ACC112 (cell line): ENCODE data around the gene GLS.
"Not testable (repeated sequence)": the region's sequence is repeated elsewhere in the genome, so short reads cannot be mapped to it uniquely, and the experiment has no call there.

ENCODE experiments used
- H2AFZ ChIP-seq: fragments of 200-600 bp; sonication (generic); one replicate; pipeline ENCODE4 v1.6.0; 2017; ENCODE audit warnings: antibody characterized with exemption, low read length; ENCODE audit not compliant: unreplicated experiment
- H3K27ac ChIP-seq: fragments of 200-600 bp; sonication (generic); 2 replicates; pipeline ENCODE4 v1.5.1; 2014; ENCODE audit warnings: low read depth, mild to moderate bottlenecking, antibody characterized with exemption, low read length, moderate library complexity
- H3K27me3 ChIP-seq: fragments of 200-600 bp; sonication (generic); 2 replicates; pipeline ENCODE4 v1.6.1; 2014; ENCODE audit warnings: mild to moderate bottlenecking, antibody characterized with exemption, low read length, moderate library complexity, mixed read lengths; ENCODE audit not compliant: insufficient read depth
- H3K36me3 ChIP-seq: fragments of 200-600 bp; sonication (generic); 2 replicates; pipeline ENCODE4 v1.6.1; 2016; ENCODE audit warnings: mild to moderate bottlenecking, antibody characterized with exemption, low read length, moderate library complexity, mixed read lengths; ENCODE audit not compliant: insufficient read depth
- H3K4me1 ChIP-seq: fragments of 200-600 bp; sonication (generic); one replicate; pipeline ENCODE4 v1.6.1; 2016; ENCODE audit warnings: low read length, mixed read lengths; ENCODE audit not compliant: insufficient read depth, unreplicated experiment, control insufficient read depth
- H3K4me3 ChIP-seq: fragments of 200-600 bp; sonication (generic); 2 replicates; pipeline ENCODE4 v1.5.1; 2014; ENCODE audit warnings: mild to moderate bottlenecking, low read depth, low read length
- H3K79me2 ChIP-seq: fragments of 200-600 bp; sonication (generic); one replicate; pipeline ENCODE4 v1.6.0; 2016; ENCODE audit warnings: low read length; ENCODE audit not compliant: control insufficient read depth, unreplicated experiment, insufficient read depth

Gene GLS

GRCh38 chr2:190873451-190873850 is 7.2 kb upstream of the GLS start:
- not testable (repeated sequence) for H3K27ac ChIP-seq, H3K79me2 ChIP-seq, H3K36me3 ChIP-seq, H3K4me1 ChIP-seq, H3K4me3 ChIP-seq, H3K27me3 ChIP-seq, H2AFZ ChIP-seq

- H2AFZ ChIP-seq = no peak overlapping the region
- H3K79me2 ChIP-seq = peaks cover 3% of the 10 kb centered on the region
- no peak overlapping the region for H3K27ac ChIP-seq
- H3K36me3 ChIP-seq = no peaks in the 10 kb centered on the region
- no peaks in the 10 kb centered on the region for H3K4me1 ChIP-seq
- H3K27me3 ChIP-seq = no peaks in the 10 kb centered on the region
- H3K4me3 ChIP-seq = no peak overlapping the region
Measured at GRCh38 chr2:190875891-190876290, 4.7 kb upstream of the GLS start.

GRCh38 chr2:190876631-190877030 is 4.0 kb upstream of the GLS start:
- Histone ChIP-seq H3K79me2 (peaks cover 10% of the 10 kb centered on the region), H3K4me1 (no peaks in the 10 kb centered on the region), H3K27ac (no peak overlapping the region), H3K36me3 (no peaks in the 10 kb centered on the region), H2AFZ (no peak overlapping the region), H3K27me3 (no peaks in the 10 kb centered on the region), H3K4me3 (no peak overlapping the region)

- H3K79me2 ChIP-seq = peaks cover 17% of the 10 kb centered on the region
- no peaks in the 10 kb centered on the region for H3K4me1 ChIP-seq
- no peaks in the 10 kb centered on the region for H3K36me3 ChIP-seq
- H3K27ac ChIP-seq = no peak overlapping the region
- H2AFZ ChIP-seq = no peak overlapping the region
- H3K4me3 ChIP-seq = no peak overlapping the region
- no peaks in the 10 kb centered on the region for H3K27me3 ChIP-seq
Measured at GRCh38 chr2:190877436-190877835, 3.2 kb upstream of the GLS start.

- peaks cover 40% of the 10 kb centered on the region for H3K79me2 ChIP-seq
- H3K27ac ChIP-seq = peak overlapping the region; percentile 53; the same call in 1 of the 2 replicates
- H3K4me3 ChIP-seq = peak overlapping the region; percentile 82
- H3K36me3 ChIP-seq = no peaks in the 10 kb centered on the region
- H3K4me1 ChIP-seq = peaks cover 13% of the 10 kb centered on the region
- H2AFZ ChIP-seq = peak overlapping the region; percentile 83
- no peaks in the 10 kb centered on the region for H3K27me3 ChIP-seq
Measured at GRCh38 chr2:190879474-190880377, 895 bp upstream of the GLS start.

GRCh38 chr2:190881084-190881597 is 520 bp downstream of the GLS start:
- Histone ChIP-seq H2AFZ (peak overlapping the region; percentile 61), H3K79me2 (peaks cover 53% of the 10 kb centered on the region)

GRCh38 chr2:190881598-190882410 is 1.2 kb downstream of the GLS start:
- Histone ChIP-seq H3K27ac (peak overlapping the region; percentile 70), H3K4me1 (peaks cover 25% of the 10 kb centered on the region), H2AFZ (peak overlapping the region; percentile 61), H3K79me2 (peaks cover 58% of the 10 kb centered on the region), H3K4me3 (peak overlapping the region; percentile 82), H3K36me3 (no peaks in the 10 kb centered on the region), H3K27me3 (no peaks in the 10 kb centered on the region)

More at GRCh38 chr2:190881084-190881597, 520 bp downstream of the GLS start:
- Histone ChIP-seq H3K4me1 (peaks cover 23% of the 10 kb centered on the region), H3K36me3 (no peaks in the 10 kb centered on the region), H3K27ac (peak overlapping the region; percentile 70; the same call in 1 of the 2 replicates), H3K27me3 (no peaks in the 10 kb centered on the region), H3K4me3 (peak overlapping the region; percentile 82)

GRCh38 chr2:190882411-190882766 is 1.8 kb downstream of the GLS start:
- H3K36me3 ChIP-seq = no peaks in the 10 kb centered on the region
- no peak overlapping the region for H2AFZ ChIP-seq
- peaks cover 64% of the 10 kb centered on the region for H3K79me2 ChIP-seq
- peaks cover 31% of the 10 kb centered on the region for H3K4me1 ChIP-seq
- peak overlapping the region; percentile 82 for H3K4me3 ChIP-seq
- H3K27ac ChIP-seq = peak overlapping the region; percentile 70
- no peaks in the 10 kb centered on the region for H3K27me3 ChIP-seq

GRCh38 chr2:190882856-190883582 is 2.4 kb downstream of the GLS start:
- Histone ChIP-seq H2AFZ (no peak overlapping the region), H3K4me1 (peaks cover 37% of the 10 kb centered on the region), H3K4me3 (peak overlapping the region; percentile 82), H3K79me2 (peaks cover 70% of the 10 kb centered on the region), H3K27ac (peak overlapping the region; percentile 70), H3K27me3 (no peaks in the 10 kb centered on the region), H3K36me3 (peaks cover 3% of the 10 kb centered on the region; the same call in 1 of the 2 replicates)

- H2AFZ ChIP-seq, H3K4me3 ChIP-seq, H3K27me3 ChIP-seq, H3K36me3 ChIP-seq, H3K27ac ChIP-seq: not testable (repeated sequence)
- Histone ChIP-seq H3K4me1 (peaks cover 42% of the 10 kb centered on the region), H3K79me2 (peaks cover 97% of the 10 kb centered on the region)
Measured at GRCh38 chr2:190885844-190886243, 5.2 kb downstream of the GLS start.
